Activated CD8-positive, alpha-beta memory T cell treated with anti-CD3 and anti-CD28 coated beads, Interleukin-2, amount 50 U/mL, for 4 hours (primary cell): Measurements from ENCODE around the gene SLC35E1.
"Not testable (repeated sequence)": the region's sequence is repeated elsewhere in the genome, so short reads cannot be mapped to it uniquely, and the experiment has no call there.

ENCODE experiments used
- DNase-seq: peaks from one replicate; pipeline ENCODE4 v3.0.0-alpha.2; 2020

SLC35E1 gene

DNA sequence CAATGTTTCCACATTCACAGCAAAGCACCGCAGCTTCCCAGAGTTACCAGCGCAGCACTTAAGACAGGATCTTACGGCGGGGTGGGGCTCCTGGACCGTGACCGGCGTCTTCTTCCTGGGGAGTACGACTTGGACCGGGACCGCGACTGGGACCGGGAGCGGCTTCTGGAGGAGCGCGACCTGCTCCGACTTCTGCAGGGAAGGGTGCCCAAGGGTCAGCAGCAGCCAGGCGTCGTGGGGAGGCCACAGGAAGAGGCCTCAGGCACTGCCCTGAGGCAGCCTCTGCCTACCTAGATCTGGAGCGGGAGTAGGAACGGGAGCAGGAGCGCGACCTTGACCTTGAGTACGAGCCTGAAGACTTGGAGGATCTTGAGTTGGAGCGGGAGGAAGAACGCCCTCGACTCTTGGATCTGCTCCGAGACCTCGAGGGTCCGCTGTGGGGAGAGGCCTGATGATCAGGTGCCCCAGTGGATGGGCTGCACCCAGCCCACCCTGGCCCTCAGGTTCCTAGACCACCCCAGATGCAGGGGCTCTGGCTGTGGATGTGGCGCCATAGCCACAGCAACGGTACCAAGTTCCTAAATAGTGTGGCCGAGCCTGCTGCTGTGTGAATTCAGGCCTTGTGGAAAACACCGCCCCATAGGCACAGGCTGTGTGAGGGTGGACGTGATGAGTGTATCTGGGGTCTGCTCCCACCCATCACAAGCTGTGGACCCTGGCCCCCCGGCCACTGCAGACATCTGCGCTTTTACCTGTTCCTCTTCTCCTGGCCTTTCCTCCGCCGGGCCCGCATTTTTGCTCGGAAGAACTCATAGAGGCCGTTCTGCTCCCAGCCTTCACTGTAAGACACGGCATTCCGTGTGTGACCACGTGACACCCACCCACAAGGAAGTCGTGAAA is 51.9 kb downstream of the SLC35E1 start:
- DNase-seq = no peak

DNA sequence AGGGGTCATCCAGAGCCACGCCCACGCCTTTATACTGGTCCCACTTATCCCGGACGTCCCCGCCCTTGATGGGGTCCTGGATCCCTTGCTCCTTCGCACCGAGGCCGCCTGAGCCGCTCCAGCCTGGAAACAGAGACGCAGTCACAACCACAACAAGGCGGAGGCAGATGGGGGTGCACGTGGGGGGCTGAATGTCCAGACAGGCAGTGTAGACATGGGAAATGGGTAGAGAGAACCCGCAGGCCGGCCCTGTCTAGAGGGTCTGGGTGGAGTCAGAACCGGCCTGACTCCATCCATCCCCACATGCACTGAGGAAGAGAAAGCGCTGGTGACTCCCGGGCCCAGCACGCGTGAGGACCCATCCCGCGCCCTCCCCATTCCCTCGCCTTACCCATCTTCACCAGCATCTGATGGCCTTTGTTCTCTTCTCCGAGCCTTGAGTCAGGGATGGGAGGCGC is 53.0 kb downstream of the SLC35E1 start:
- DNase-seq = no peak

DNA sequence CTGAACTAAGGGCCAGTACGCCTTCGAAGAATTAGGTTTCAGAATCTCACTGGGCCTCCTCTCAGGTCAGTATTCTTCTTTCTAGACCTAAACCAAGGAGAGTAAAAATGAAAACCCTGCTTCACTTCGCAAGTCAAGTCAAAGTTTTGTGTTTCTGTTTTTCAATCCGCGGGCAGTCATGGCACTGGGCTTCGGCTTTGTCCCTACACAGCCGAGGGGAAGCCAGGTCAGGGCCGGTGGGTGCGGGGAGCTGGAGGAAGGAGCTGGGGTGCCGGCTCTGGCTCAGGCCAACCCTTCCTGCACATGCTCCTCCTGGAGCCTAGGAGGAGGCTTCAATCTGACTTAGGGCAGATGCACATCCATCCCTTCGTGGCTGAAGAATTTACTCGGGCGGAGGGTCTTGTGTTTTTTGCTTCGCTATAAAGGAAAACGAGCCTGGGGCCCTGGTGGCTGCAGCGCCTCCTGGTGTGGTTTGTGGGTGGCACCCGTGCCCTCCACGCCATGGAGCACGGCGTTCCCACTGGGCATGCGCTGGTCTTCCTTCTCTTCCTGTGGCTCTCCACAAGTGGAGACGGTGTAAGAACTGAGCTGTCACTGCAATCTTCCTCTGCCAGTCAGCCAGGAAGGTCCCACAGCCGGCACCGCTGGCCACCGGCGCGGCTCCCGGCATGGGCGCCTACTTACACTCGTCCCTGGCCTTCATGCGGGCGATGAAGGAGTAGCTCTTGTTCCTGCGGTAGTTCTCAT is 53.6 kb downstream of the SLC35E1 start:
- no peak for DNase-seq

DNA sequence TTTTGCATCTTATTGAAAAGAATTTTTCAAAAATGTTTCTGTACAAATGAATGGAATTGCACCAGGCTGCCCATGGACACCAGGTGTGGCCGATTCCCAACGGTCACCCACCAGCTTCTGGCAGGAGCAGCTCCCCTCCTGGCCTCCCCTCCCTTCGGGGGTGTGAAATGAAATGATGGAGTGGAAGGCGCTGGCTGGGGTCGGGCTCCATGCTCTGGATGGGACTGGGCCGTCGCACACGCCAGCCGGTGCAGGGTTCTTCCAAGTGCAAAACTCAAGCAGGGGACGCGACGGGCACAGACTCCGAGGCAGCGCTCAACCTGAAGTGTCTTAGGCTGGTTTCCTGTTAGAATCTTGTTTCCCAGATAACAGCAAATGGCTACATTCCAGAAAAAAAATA is 54.2 kb downstream of the SLC35E1 start:
- DNase-seq = no peak

DNA sequence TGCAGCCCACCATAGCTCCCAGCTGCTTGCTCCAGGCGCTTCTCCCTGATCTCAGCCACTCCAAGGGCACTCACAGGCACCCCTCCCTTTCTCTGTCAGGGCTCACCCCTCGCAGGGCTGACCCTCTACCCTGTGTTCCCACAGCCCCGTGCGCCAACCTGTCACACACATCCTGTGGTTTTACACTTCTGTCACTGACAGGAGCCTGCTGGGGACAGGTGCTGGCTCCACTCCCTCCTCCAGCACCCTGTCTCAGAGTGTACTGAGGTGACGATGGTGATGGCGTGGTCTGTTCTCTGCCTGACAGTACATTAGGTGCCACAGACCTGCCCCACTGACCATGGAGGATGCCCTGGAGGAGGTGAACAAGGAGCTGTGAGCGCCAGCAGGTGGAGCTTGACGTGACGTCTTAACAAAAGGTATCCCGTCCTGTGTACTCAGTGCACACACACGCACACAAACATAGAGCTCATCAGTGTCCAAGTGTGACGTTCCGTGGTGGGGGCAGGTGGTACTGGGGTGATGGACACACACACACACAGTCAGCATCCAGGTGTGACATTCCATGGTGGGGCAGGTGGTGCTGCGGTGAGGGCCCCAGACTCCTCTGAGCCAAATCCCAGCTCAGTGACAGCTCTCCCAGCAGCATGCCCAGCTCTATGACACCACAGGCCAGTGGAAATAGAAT is 55.1 kb downstream of the SLC35E1 start:
- no peak for DNase-seq

DNA sequence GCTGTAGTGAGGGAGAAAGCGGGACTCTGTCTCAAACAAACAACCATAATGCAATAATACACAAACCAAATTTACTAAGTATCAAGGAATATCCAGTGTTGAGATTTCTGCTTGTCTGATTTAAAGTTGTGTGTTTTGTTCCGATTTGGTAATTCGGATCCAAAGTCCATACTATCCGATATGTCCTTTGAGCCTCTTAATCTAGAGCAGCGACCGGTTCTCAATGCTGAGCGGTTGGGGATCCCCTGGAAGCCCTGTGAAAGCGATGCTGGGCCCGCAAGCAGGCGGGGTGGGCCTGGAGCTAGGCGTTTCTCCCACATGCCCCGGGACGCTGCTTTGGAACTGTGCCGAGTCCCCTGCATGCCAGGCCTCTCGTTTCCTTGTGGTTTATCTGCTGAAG is 55.8 kb downstream of the SLC35E1 start:
- no peak for DNase-seq

DNA sequence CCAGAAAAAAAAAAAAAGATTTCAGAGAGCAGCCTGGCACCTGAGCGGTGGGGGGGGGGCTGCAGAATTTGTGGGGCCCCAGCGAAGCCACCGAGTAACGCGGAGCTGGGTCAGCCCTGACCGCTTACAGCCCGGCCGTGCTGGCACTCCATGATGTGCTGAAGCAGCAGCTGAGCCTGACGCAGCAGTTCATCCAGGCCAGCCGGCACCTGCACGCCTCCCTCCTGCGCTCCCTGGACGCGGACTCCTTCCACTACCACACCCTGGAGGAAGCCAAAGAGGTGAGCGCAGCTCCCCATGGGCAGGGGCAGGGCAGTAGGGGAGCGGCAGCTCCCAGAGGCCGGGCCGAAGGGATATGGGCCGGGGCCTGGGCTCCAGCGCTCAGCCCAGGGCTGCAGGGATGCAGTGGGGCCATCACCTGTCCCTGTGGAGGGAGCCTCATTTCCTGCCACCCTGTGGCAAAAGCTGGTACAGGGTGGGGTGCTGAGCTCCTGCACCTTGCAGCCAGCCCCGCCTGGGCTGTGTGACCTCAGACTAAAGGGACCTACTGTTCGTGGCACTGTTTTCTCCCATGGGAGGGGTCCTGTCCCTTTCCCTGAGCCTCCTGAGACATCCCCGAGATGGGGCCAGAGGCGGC is 57.7 kb downstream of the SLC35E1 start:
- no peak for DNase-seq

DNA sequence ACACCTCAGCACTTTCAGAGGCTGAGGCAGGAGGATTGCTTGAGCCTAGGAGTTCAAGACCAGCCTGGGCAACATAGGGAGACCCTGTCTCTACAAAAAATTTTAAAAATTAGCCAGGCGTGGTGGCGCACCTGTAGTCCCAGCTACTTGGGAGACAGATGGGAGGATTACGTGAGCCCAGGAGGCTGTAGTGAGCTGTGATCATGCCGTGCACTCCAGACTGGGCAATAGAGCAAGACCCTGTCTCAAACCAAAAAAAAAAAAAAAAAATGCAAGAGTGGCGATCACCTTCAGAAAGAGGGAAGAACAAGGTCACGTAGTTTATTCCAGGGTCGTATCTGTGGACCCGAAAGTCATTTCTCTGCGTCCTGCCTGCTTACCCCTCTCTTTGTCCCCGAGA is 59.6 kb downstream of the SLC35E1 start:
- not testable (repeated sequence) for DNase-seq

DNA sequence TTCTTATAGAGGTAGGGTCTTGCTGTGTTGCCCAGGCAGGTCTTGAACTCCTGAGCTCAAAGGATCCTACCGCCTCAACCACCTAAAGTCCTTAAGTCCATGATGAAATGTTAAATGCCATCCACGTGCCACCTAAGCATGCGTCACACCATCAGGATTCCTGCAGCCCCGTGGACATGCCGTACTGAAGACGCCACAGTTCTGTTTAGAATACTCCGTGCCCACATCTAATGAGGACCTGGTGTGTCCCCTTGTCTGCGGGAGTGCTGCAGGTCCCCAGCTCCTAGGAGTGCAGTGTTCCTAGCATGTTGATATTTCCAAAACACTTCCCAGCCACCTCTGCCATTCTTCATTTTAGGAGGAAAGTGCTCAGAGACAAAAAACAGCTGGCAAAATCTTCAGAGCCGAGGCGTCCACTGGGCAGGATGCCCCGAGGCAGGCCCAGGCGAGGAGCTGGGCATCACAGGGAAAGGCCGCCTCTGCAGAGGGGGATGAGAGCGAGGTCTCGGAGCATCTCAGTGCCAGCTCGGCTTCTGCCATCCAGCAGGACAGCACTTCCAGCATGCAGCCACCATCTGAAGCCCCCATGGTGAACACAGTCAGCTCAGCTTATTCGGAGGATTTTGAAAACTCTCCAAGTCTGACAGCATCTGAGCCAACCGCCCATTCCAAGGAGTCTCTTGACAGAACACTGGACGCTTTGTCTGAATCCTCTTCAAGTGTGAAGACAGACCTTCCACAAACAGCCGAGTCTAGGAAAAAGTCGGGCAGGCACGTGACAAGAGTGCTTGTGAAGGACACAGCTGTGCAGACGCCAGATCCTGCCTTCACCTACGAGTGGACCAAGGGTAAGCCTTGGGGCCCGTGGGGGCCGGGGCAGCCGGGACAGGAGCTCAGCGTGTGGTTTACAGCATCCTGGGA is 62.8 kb downstream of the SLC35E1 start:
- no peak for DNase-seq

DNA sequence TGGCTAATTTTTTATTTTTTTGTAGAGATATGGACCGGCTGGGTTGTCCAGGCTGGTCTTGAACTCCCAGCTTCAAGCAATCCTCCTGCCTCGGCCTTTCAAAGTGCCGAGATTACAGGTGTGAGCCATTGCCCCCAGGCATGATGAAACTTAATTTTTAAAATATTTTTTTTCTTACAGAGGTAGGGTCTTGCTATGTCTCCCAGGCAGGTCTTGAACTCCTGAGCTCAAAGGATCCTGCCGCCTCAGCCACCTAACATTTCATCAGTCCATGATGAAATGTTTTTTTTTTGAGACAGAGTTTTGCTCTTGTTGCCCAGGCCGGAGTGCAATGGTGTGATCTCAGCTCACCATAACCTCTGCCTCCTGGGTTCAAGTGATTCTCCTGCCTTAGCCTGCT is 63.7 kb downstream of the SLC35E1 start:
- DNase-seq = no peak

DNA sequence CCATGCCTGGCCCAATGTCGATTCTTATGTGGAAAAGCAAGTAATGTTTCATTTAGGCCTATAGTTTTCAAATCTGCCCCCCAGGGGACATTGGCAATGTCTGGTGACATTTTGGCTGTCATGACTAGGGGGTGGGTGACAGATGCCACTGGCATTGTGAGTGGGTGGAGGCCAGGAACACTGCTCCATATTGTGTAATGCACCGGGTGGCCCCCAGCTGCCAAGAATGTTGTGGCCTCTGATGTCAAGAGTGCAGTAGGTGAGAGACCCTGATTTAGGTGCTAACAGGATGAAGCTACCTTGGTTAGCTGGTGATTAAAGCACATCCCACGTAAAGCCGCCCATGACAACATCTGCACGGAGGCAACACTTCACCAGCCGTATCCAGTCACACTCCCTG is 65.3 kb downstream of the SLC35E1 start:
- no peak for DNase-seq

DNA sequence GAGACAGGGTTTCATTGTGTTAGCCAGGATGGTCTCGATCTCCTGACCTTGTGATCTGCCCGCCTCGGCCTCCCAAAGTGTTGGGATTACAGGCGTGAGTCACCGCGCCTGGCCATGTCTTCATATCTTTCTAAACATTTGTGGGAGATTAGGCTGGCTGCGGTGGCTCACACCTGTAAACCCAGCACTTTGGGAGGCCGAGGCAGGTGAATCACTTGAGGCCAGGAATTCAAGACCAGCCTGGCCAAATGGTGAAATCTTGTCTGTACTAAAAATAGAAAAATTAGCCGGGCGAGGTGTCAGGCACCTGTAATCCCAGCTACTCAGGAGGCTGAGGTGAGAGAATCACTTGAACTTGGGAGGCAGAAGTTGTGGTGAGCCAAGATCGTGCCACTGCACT is 66.1 kb downstream of the SLC35E1 start:
- DNase-seq = not testable (repeated sequence)

DNA sequence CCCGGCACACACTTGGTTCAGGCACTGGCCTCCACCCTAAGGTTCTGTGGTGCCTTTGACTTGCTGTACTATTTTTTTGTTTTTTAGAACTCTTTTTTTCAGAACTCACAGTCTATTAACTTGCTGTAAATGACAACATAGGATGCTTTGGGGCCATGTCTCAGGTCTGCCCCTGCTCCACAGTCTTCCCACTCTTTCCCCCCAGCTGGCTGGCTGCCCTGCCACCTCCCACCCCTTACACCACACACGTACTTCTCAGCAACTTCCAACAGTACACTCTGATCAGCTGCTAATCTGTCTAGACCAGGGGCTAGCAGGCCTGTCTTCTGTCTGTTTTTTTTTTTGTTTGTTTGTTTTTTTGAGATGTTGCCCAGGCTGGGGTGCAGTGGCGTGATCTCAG is 67.9 kb downstream of the SLC35E1 start:
- no peak for DNase-seq
